GM08714 (cell line): Measurements from ENCODE around the gene TGFBR3.

Experiments
- H3K4me3 ChIP-seq: fragments of 200-500 bp; sonication (Bioruptor generic); 2 replicates; pipeline ENCODE4 v1.5.1; 2014; ENCODE audit warnings: mild to moderate bottlenecking, low read length, inconsistent platforms
- ZNF274 ChIP-seq: IDR thresholded peaks from 2 replicates; pipeline ENCODE4 v1.6.1; 2012; ENCODE audit warnings: mild to moderate bottlenecking, low read depth, low read length

TGFBR3 gene

GRCh38 chr1:91689641-91690481 lies 196.1 kb downstream of the TGFBR3 start:
- no peak overlapping the region for H3K4me3 ChIP-seq
- no peak for TF ChIP-seq ZNF274

GRCh38 chr1:91687452-91687851 lies 198.5 kb downstream of the TGFBR3 start:
- no peak overlapping the region for H3K4me3 ChIP-seq
- no peak for TF ChIP-seq ZNF274

GRCh38 chr1:91685994-91686393 lies 200.0 kb downstream of the TGFBR3 start:
- no peak for TF ChIP-seq ZNF274
- H3K4me3 ChIP-seq = no peak overlapping the region

- H3K4me3 ChIP-seq = no peak overlapping the region
- no peak for TF ChIP-seq ZNF274
Observed at GRCh38 chr1:91684481-91685196, 201.3 kb downstream of the TGFBR3 start.

- TF ChIP-seq ZNF274 = no peak
- H3K4me3 ChIP-seq = no peak overlapping the region
Observed at GRCh38 chr1:91683598-91683951, 202.4 kb downstream of the TGFBR3 start.

GRCh38 chr1:91682882-91683597 lies 202.9 kb downstream of the TGFBR3 start:
- TF ChIP-seq ZNF274 = no peak
- H3K4me3 ChIP-seq = no peak overlapping the region

GRCh38 chr1:91680556-91681155 lies 205.3 kb downstream of the TGFBR3 start:
- TF ChIP-seq ZNF274 = no peak
- no peak overlapping the region for H3K4me3 ChIP-seq

GRCh38 chr1:91679446-91679845 lies 206.5 kb downstream of the TGFBR3 start:
- H3K4me3 ChIP-seq = no peak overlapping the region
- TF ChIP-seq ZNF274 = no peak

- H3K4me3 ChIP-seq = no peak overlapping the region
- no peak for TF ChIP-seq ZNF274
Observed at GRCh38 chr1:91676030-91676429, 209.9 kb downstream of the TGFBR3 start.

- no peak for TF ChIP-seq ZNF274
- H3K4me3 ChIP-seq = no peak overlapping the region
Observed at GRCh38 chr1:91674107-91674506, 211.8 kb downstream of the TGFBR3 start.

GRCh38 chr1:91673613-91674012 lies 212.3 kb downstream of the TGFBR3 start:
- no peak for TF ChIP-seq ZNF274
- H3K4me3 ChIP-seq = no peak overlapping the region

GRCh38 chr1:91672601-91673161 lies 213.3 kb downstream of the TGFBR3 start:
- H3K4me3 ChIP-seq = no peak overlapping the region
- no peak for TF ChIP-seq ZNF274

- no peak overlapping the region for H3K4me3 ChIP-seq
- no peak for TF ChIP-seq ZNF274
Observed at GRCh38 chr1:91670781-91671180, 215.2 kb downstream of the TGFBR3 start.
